DND-41 (cell line): Measurements from ENCODE around the gene KXD1.
A peak's percentile ranks its signal among the peaks of the same experiment; 100 is the strongest.
"Not testable (repeated sequence)": the region's sequence is repeated elsewhere in the genome, so short reads cannot be mapped to it uniquely, and the experiment has no call there.

Experiments used
- ATAC-seq: fragments of 200-7000 bp; cut with Tn5 transposase; 3 replicates; pipeline ENCODE4 v1.9.1; 2021; ENCODE audit warnings: low read depth; ENCODE audit not compliant: insufficient read depth
- DNase-seq: peaks from one replicate; pipeline ENCODE4 v3.0.0-alpha.2; 2020
- H2AFZ ChIP-seq: 2 replicates; pipeline ENCODE4 v1.6.0; 2012; ENCODE audit warnings: low read depth, low read length
- H3K27ac ChIP-seq: 2 replicates; pipeline ENCODE4 v1.5.1; 2012; ENCODE audit warnings: low read length, inconsistent platforms
- H3K27me3 ChIP-seq: fragments of 200-600 bp; sonication (generic); 2 replicates; pipeline ENCODE4 v1.6.0; 2012; ENCODE audit warnings: low read length, mild to moderate bottlenecking, inconsistent platforms; ENCODE audit not compliant: insufficient read depth, poor library complexity
- H3K36me3 ChIP-seq: 2 replicates; pipeline ENCODE4 v1.5.1; 2012; ENCODE audit warnings: low read length, inconsistent platforms; ENCODE audit not compliant: insufficient read depth
- H3K4me1 ChIP-seq: 2 replicates; pipeline ENCODE4 v1.5.1; 2012; ENCODE audit warnings: mild to moderate bottlenecking, low read length; ENCODE audit not compliant: insufficient read depth
- H3K4me2 ChIP-seq: 2 replicates; pipeline ENCODE4 v1.6.0; 2012; ENCODE audit warnings: mild to moderate bottlenecking, moderate library complexity, low read length, inconsistent platforms; ENCODE audit not compliant: insufficient read depth
- H3K4me3 ChIP-seq, 2 experiments: fragments of 200-600 bp in 1 of 2; shearing (Covaris generic) in 1 of 2; 2 replicates each; pipeline ENCODE4 v1.5.1; 2012 to 2016; ENCODE audit warnings: inconsistent platforms in 2 of 2, low read length in 2 of 2, mild to moderate bottlenecking in 2 of 2, low read depth in 1 of 2, moderate library complexity in 1 of 2
- H3K79me2 ChIP-seq: 2 replicates; pipeline ENCODE4 v1.6.0; 2012; ENCODE audit warnings: low read length, inconsistent platforms; ENCODE audit not compliant: insufficient read depth
- H3K9ac ChIP-seq: 2 replicates; pipeline ENCODE4 v1.6.0; 2012; ENCODE audit warnings: low read depth, mild to moderate bottlenecking, inconsistent platforms, low read length, moderate library complexity
- H3K9me3 ChIP-seq: 2 replicates; pipeline ENCODE4 v1.5.1; 2012; ENCODE audit warnings: low read length, moderate library complexity, mild to moderate bottlenecking, inconsistent platforms; ENCODE audit not compliant: insufficient read depth, severe bottlenecking
- H4K20me1 ChIP-seq: 2 replicates; pipeline ENCODE4 v1.6.0; 2012; ENCODE audit warnings: low read length; ENCODE audit not compliant: insufficient read depth
- CTCF ChIP-seq: IDR thresholded peaks from 2 replicates; pipeline ENCODE4 v1.5.1; 2012; ENCODE audit warnings: borderline replicate concordance, low read length, moderate library complexity, mild to moderate bottlenecking; ENCODE audit not compliant: poor library complexity, severe bottlenecking; ENCODE audit errors: extremely low read depth
- EZH2 ChIP-seq: IDR thresholded peaks from 3 replicates; pipeline ENCODE4 v1.6.1; 2012; ENCODE audit warnings: borderline replicate concordance, low read depth, mild to moderate bottlenecking, moderate library complexity, low read length, inconsistent platforms; ENCODE audit not compliant: severe bottlenecking

The KXD1 gene

GRCh38 chr19:18521692-18522123 is 36.0 kb upstream of the KXD1 start, which contains the start of gene ELL:
ELL (minus strand) TSS chr19:18522070; CDS start chr19:18522055, 15 bp downstream.
- peak within 1 kb of the TSS; percentile 90 for H2AFZ ChIP-seq
- H3K9me3 ChIP-seq = no peaks in the 10 kb centered on the region
- H3K79me2 ChIP-seq = peaks cover 51% of the 10 kb centered on the region
- H3K4me3 ChIP-seq = peak within 1 kb of the TSS; percentile 74 to 85
- TF ChIP-seq EZH2 = no peak
- TF ChIP-seq CTCF = no peak
- H3K9ac ChIP-seq = peak within 1 kb of the TSS; percentile 83
- ATAC-seq (peak; percentile 4), DNase-seq (no peak)
- H3K4me1 ChIP-seq = peaks cover 24% of the 10 kb centered on the region
- H4K20me1 ChIP-seq = peaks cover 22% of the 10 kb centered on the region
- peak within 1 kb of the TSS; percentile 77 for H3K27ac ChIP-seq
- no peaks in the 10 kb centered on the region for H3K27me3 ChIP-seq
- H3K36me3 ChIP-seq = no peaks in the 10 kb centered on the region; the same call in 1 of the 2 replicates
- H3K4me2 ChIP-seq = peak within 1 kb of the TSS; percentile 97

GRCh38 chr19:18522124-18522861 is 35.4 kb upstream of the KXD1 start:
- peak overlapping the region; percentile 83 for H3K9ac ChIP-seq
- peak overlapping the region; percentile 63 for H3K4me2 ChIP-seq
- peaks cover 45% of the 10 kb centered on the region for H3K79me2 ChIP-seq
- TF ChIP-seq EZH2 (no peak), CTCF (peak; percentile 32)
- H3K4me3 ChIP-seq = peak overlapping the region; percentile 74 to 85; a peak in 3 of 4 replicates
- H3K27me3 ChIP-seq = no peaks in the 10 kb centered on the region
- peaks cover 19% of the 10 kb centered on the region for H4K20me1 ChIP-seq
- peak; percentile 100 for DNase-seq
- peak; percentile 89 for ATAC-seq
- H3K4me1 ChIP-seq = peaks cover 24% of the 10 kb centered on the region
- no peaks in the 10 kb centered on the region; the same call in 1 of the 2 replicates for H3K36me3 ChIP-seq
- no peaks in the 10 kb centered on the region for H3K9me3 ChIP-seq
- peak overlapping the region; percentile 75 for H2AFZ ChIP-seq
- H3K27ac ChIP-seq = peak overlapping the region; percentile 69

- Histone ChIP-seq H3K4me1 (peaks cover 24% of the 10 kb centered on the region), H4K20me1 (peaks cover 16% of the 10 kb centered on the region), H3K4me3 (peak overlapping the region in 1 of 2 experiments; percentile 53; a peak in 2 of 4 replicates), H3K4me2 (peak overlapping the region; percentile 63), H2AFZ (peak overlapping the region; percentile 75), H3K27ac (peak overlapping the region; percentile 69), H3K9ac (peak overlapping the region; percentile 41), H3K79me2 (peaks cover 39% of the 10 kb centered on the region)
- H3K9me3 ChIP-seq, H3K27me3 ChIP-seq, ATAC-seq, DNase-seq, H3K36me3 ChIP-seq: not testable (repeated sequence)
Measured at GRCh38 chr19:18522862-18523440, 34.7 kb upstream of the KXD1 start.

GRCh38 chr19:18523841-18524240 is 33.8 kb upstream of the KXD1 start:
- H2AFZ ChIP-seq = no peak overlapping the region
- TF ChIP-seq CTCF (no peak), EZH2 (no peak)
- H3K9me3 ChIP-seq = no peaks in the 10 kb centered on the region
- no peaks in the 10 kb centered on the region; the same call in 1 of the 2 replicates for H3K36me3 ChIP-seq
- no peaks in the 10 kb centered on the region for H3K27me3 ChIP-seq
- ATAC-seq (no peak), DNase-seq (no peak)
- peaks cover 12% of the 10 kb centered on the region for H4K20me1 ChIP-seq
- H3K27ac ChIP-seq = no peak overlapping the region
- H3K4me1 ChIP-seq = peaks cover 24% of the 10 kb centered on the region
- no peak overlapping the region for H3K4me3 ChIP-seq
- H3K9ac ChIP-seq = no peak overlapping the region
- peaks cover 30% of the 10 kb centered on the region for H3K79me2 ChIP-seq
- no peak overlapping the region for H3K4me2 ChIP-seq
